NB4 (cell line): Measurements from ENCODE around the gene ASB16.

Experiments used
- CTCF ChIP-seq: IDR thresholded peaks from one replicate; pipeline ENCODE4 v1.5.1; 2012; ENCODE audit warnings: low read depth, low read length
- MAX ChIP-seq: IDR thresholded peaks from 2 replicates; pipeline ENCODE4 v1.6.1; 2011; ENCODE audit warnings: low read depth, low read length
- MYC ChIP-seq: IDR thresholded peaks from 2 replicates; pipeline ENCODE4 v1.6.1; 2011; ENCODE audit warnings: low read depth, low read length
- POLR2A ChIP-seq: IDR thresholded peaks from 2 replicates; pipeline ENCODE4 v1.6.1; 2011; ENCODE audit warnings: mild to moderate bottlenecking; ENCODE audit not compliant: insufficient read length; ENCODE audit errors: extremely low read depth

GRCh38 chr17:44133918-44134476 lies 36.5 kb upstream of the ASB16 start:
- TF ChIP-seq CTCF (no peak), POLR2A (no peak), MAX (no peak), MYC (no peak)
